ENCODE data around the gene ANKRD13C. TPM values are rescaled to one million over a fixed set of nuclear protein-coding genes. Genes with fewer than 3 reads are reported as not detected.

The ANKRD13C gene
- total and polyA plus RNA-seq, 9 donors: 11.8 to 27.9 (median 24.1) TPM

- no peak overlapping the region for H3K4me3 ChIP-seq
- 63 to 80% (median 78%) methylated on average over 1 of the region's 1 CpG for WGBS, 3 donors
- H3K4me1 ChIP-seq (ENCODE audit: insufficient read depth): peaks cover 10% of the 10 kb centered on the region
- H3K9me3 ChIP-seq: no peaks in the 10 kb centered on the region
- TF ChIP-seq POLR2A (IDR thresholded peaks at IDR 0.05) (no peak), CTCF (IDR thresholded peaks at IDR 0.05) (no peak), EP300 (IDR thresholded peaks at IDR 0.05) (no peak)
- no peaks in the 10 kb centered on the region for H3K36me3 ChIP-seq
- no peak for DNase-seq
- no peak overlapping the region for H3K27ac ChIP-seq
- no peaks in the 10 kb centered on the region for H3K27me3 ChIP-seq
- intact Hi-C loops (cut with DNase I): no loop called here
Observed at GRCh38 chr1:70210820-70211219, 143.7 kb downstream of the ANKRD13C start.

Other genes starting within 250 kb of the ANKRD13C start
- gene LRRC40, start 149.1 kb downstream of the ANKRD13C start, total RNA-seq: 10 to 100 TPM in 5 of 7 donors, 1 to 10 TPM in 2; 8.8 to 16.3 (median 11.1) TPM
- 1 to 10 TPM; 8.0 to 8.4 TPM for gene LRRC40, start 149.1 kb downstream of the ANKRD13C start, polyA plus RNA-seq
- 100 to 1,000 TPM; 116 to 195 (median 153) TPM for gene SRSF11, start 133.3 kb downstream of the ANKRD13C start, total RNA-seq
- 100 to 1,000 TPM; 113 to 150 TPM for gene SRSF11, start 133.3 kb downstream of the ANKRD13C start, polyA plus RNA-seq
- 10 to 100 TPM in 5 of 7 donors, 1 to 10 TPM in 2; 4.7 to 36.2 (median 20.9) TPM for gene CTH, start 56.5 kb upstream of the ANKRD13C start, total RNA-seq
- gene CTH, start 56.5 kb upstream of the ANKRD13C start, polyA plus RNA-seq: 10 to 100 TPM in 1 of 2 donors, 1 to 10 TPM in 1; 7.1 to 10.3 TPM

All from ovary (tissue), 9 donors.